HL-60/S4 treated with phorbol 12-myristate 13-acetate at 8.2 ng/mL for 4 days and 3 days (cell line): ENCODE data around the gene ERN1.

Experiments
- in situ Hi-C: fragments of 300-500 bp; cut with MboI; formaldehyde crosslinking; loops from 2 replicates; pipeline ENCODE4 v1.15.0; 2022; ENCODE audit warnings: low sequenced_read_pairs

ERN1 gene

GRCh38 chr17:64158406-64158805 is 28.5 kb upstream of the ERN1 start:
- in situ Hi-C loops: loop anchor here (10.0 kb wide), 1 partner anchor 106 kb away; the partner anchor contains the start of gene TEX2

GRCh38 chr17:64157669-64158180 is 27.8 kb upstream of the ERN1 start:
- in situ Hi-C loops: loop anchor here (10.0 kb wide), 1 partner anchor 107 kb away; the partner anchor contains the start of gene TEX2

GRCh38 chr17:64156670-64157069 is 26.7 kb upstream of the ERN1 start:
- in situ Hi-C loops: loop anchor here (10.0 kb wide), 1 partner anchor 108 kb away; the partner anchor contains the start of gene TEX2

- in situ Hi-C loops: loop anchor here (10.0 kb wide), 1 partner anchor 109 kb away; the partner anchor contains the start of gene TEX2
Measured at GRCh38 chr17:64155751-64156544, 26.0 kb upstream of the ERN1 start.

- in situ Hi-C loops: loop anchor here (10.0 kb wide), 1 partner anchor 110 kb away; the partner anchor contains the start of gene TEX2
Measured at GRCh38 chr17:64155129-64155528, 25.2 kb upstream of the ERN1 start.

GRCh38 chr17:64154717-64155116 is 24.8 kb upstream of the ERN1 start:
- in situ Hi-C loops: loop anchor here (10.0 kb wide), 1 partner anchor 110 kb away; the partner anchor contains the start of gene TEX2

- in situ Hi-C loops: loop anchor here (10.0 kb wide), 1 partner anchor 110 kb away; the partner anchor contains the start of gene TEX2
Measured at GRCh38 chr17:64154313-64154695, 24.4 kb upstream of the ERN1 start.

- in situ Hi-C loops: loop anchor here (10.0 kb wide), 1 partner anchor 111 kb away; the partner anchor contains the start of gene TEX2
Measured at GRCh38 chr17:64153565-64154312, 23.8 kb upstream of the ERN1 start.

- in situ Hi-C loops: loop anchor here (10.0 kb wide), 1 partner anchor 112 kb away; the partner anchor contains the start of gene TEX2
Measured at GRCh38 chr17:64152428-64153125, 22.6 kb upstream of the ERN1 start.

GRCh38 chr17:64151016-64151368 is 21.0 kb upstream of the ERN1 start:
- in situ Hi-C loops: loop anchor here (10.0 kb wide), 1 partner anchor 114 kb away; the partner anchor contains the start of gene TEX2

- in situ Hi-C loops: loop anchor here (10.0 kb wide), 1 partner anchor 114 kb away; the partner anchor contains the start of gene TEX2
Measured at GRCh38 chr17:64150237-64151015, 20.5 kb upstream of the ERN1 start.

- in situ Hi-C loops: no loop called here
Measured at GRCh38 chr17:64149196-64149595, 19.3 kb upstream of the ERN1 start.

GRCh38 chr17:64148699-64149098 is 18.8 kb upstream of the ERN1 start:
- in situ Hi-C loops: no loop called here

- in situ Hi-C loops: no loop called here
Measured at GRCh38 chr17:64148017-64148631, 18.2 kb upstream of the ERN1 start.

- in situ Hi-C loops: no loop called here
Measured at GRCh38 chr17:64147110-64148016, 17.4 kb upstream of the ERN1 start.

GRCh38 chr17:64146418-64147109 is 16.6 kb upstream of the ERN1 start:
- in situ Hi-C loops: no loop called here

- in situ Hi-C loops: no loop called here
Measured at GRCh38 chr17:64145751-64146417, 15.9 kb upstream of the ERN1 start.
